H1 (cell line): ENCODE measurements around the gene CHRNA9.

Experiments
- BRCA1 ChIP-seq: IDR thresholded peaks from 2 replicates; pipeline ENCODE4 v1.6.1; 2012; ENCODE audit warnings: low read depth, low read length, improper control_type of control experiment
- CHD1 ChIP-seq: IDR thresholded peaks from 2 replicates; pipeline ENCODE4 v1.6.1; 2012; ENCODE audit warnings: low read depth, low read length, improper control_type of control experiment
- EZH2 ChIP-seq: fragments of 200-600 bp; sonication (generic); IDR thresholded peaks from 2 replicates; pipeline ENCODE4 v1.7.1; 2012; ENCODE audit warnings: low read depth, mild to moderate bottlenecking, moderate library complexity, low read length, inconsistent platforms; ENCODE audit not compliant: severe bottlenecking
- GTF2F1 ChIP-seq: IDR thresholded peaks from 2 replicates; pipeline ENCODE4 v1.6.1; 2012; ENCODE audit warnings: low read depth, low read length, improper control_type of control experiment, borderline replicate concordance
- POLR2AphosphoS5 ChIP-seq: IDR thresholded peaks from 2 replicates; pipeline ENCODE4 v1.6.1; 2011; ENCODE audit warnings: low read depth, low read length
- POU5F1 ChIP-seq: IDR thresholded peaks from 2 replicates; pipeline ENCODE4 v1.6.1; 2011; ENCODE audit warnings: low read depth, mild to moderate bottlenecking, low read length, moderate library complexity
- RNF2 ChIP-seq: fragments of 200-900, 300-1000 bp; sonication (generic); IDR thresholded peaks from 2 replicates; pipeline ENCODE4 v1.7.1; 2016; ENCODE audit warnings: borderline replicate concordance, low read depth, mild to moderate bottlenecking, antibody characterized with exemption, low read length; ENCODE audit not compliant: poor library complexity, severe bottlenecking; ENCODE audit errors: missing control alignments
- TCF12 ChIP-seq: IDR thresholded peaks from 2 replicates; pipeline ENCODE4 v1.6.1; 2011; ENCODE audit warnings: low read depth, mild to moderate bottlenecking, low read length
- USF2 ChIP-seq: IDR thresholded peaks from 2 replicates; pipeline ENCODE4 v1.6.1; 2011; ENCODE audit warnings: low read length, improper control_type of control experiment
- ZNF274 ChIP-seq: IDR thresholded peaks from 2 replicates; pipeline ENCODE4 v1.7.0; 2012; ENCODE audit warnings: low read length, borderline replicate concordance; ENCODE audit errors: extremely low read depth
- TF ChIP-seq, protein P1 (sequence below), 3 experiments: IDR thresholded peaks; 1 replicate in 2 of 3; 2 replicates in 1 of 3; pipeline versions ENCODE4 v1.5.1 to v1.6.1; 2011; ENCODE audit warnings: low read length in 3 of 3, mild to moderate bottlenecking in 3 of 3, inconsistent platforms in 2 of 3, low read depth in 1 of 3, moderate library complexity in 1 of 3; ENCODE audit not compliant: insufficient read depth in 1 of 3; ENCODE audit errors: control extremely low read depth in 1 of 3

DNA sequence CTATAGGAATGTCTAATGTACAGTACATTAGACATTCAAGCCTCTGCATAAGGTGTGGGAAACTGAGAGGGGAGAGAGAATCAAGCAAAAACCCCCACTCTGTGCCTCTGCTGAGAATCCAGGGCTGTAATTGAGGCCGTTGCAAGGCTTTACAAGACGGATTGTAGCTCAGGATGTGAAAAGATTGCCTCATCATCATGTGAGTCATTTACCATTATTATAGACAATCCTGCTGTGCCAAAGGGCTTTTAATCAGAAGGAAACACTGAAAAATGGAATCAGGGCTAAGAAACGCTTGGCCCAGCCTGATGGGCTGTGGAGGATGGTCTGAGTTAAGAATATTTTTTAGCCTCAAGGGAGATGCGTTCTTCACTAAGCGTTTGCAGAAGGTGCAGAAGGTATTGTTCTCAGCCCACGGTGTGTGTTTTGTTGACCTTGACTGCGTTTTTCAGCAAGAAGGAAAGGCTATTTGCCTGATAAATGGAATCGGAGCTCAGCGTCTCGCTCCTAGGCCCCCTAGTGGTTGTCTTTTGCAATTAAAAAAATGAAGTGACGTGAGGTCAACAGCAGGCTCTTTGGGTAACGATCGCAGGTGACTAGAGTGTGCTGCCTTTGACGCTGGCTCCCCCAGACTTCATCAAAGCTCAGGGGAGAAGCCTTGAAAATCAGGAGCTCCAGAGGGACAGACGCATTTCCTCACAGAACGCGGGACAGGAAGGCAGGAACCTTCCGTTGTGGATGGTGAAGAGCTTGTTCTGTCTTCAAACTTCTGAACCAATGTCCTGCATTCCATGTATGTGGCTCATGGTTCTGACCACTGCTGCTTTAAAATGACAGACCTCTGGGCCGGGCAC lies 18.1 kb upstream of the CHRNA9 start:
- TF ChIP-seq EZH2 (no peak), BRCA1 (no peak), CHD1 (no peak), POU5F1 (no peak), RNF2 (no peak), ZNF274 (no peak), TCF12 (no peak), GTF2F1 (no peak), POLR2AphosphoS5 (no peak), USF2 (no peak)
- TF ChIP-seq, protein P1, sequence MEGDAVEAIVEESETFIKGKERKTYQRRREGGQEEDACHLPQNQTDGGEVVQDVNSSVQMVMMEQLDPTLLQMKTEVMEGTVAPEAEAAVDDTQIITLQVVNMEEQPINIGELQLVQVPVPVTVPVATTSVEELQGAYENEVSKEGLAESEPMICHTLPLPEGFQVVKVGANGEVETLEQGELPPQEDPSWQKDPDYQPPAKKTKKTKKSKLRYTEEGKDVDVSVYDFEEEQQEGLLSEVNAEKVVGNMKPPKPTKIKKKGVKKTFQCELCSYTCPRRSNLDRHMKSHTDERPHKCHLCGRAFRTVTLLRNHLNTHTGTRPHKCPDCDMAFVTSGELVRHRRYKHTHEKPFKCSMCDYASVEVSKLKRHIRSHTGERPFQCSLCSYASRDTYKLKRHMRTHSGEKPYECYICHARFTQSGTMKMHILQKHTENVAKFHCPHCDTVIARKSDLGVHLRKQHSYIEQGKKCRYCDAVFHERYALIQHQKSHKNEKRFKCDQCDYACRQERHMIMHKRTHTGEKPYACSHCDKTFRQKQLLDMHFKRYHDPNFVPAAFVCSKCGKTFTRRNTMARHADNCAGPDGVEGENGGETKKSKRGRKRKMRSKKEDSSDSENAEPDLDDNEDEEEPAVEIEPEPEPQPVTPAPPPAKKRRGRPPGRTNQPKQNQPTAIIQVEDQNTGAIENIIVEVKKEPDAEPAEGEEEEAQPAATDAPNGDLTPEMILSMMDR (IDR thresholded peaks at IDR 0.05; ENCODE audit: control extremely low read depth in 1 of 3, insufficient read depth in 1 of 3, low read depth in 1 of 3, low read length in 3 of 3): peak in 2 of 3 experiments; percentile 77 to 85; a peak in 3 of 4 replicates
